AG10803 (cell line): ENCODE measurements around the gene EDN1.

Experiments
- DNase-seq: peaks from one replicate; pipeline ENCODE4 v3.0.0; 2010; ENCODE audit warnings: low read depth
- H3K4me3 ChIP-seq: 2 replicates; pipeline ENCODE4 v1.5.1; 2011; ENCODE audit warnings: mild to moderate bottlenecking, low read length, control low read depth
- TF ChIP-seq, protein P1 (sequence below): conservative IDR thresholded peaks from 2 replicates; pipeline ENCODE4 v1.5.1; 2011; ENCODE audit warnings: mild to moderate bottlenecking, low read length, control low read depth, inconsistent platforms

The EDN1 gene

DNA sequence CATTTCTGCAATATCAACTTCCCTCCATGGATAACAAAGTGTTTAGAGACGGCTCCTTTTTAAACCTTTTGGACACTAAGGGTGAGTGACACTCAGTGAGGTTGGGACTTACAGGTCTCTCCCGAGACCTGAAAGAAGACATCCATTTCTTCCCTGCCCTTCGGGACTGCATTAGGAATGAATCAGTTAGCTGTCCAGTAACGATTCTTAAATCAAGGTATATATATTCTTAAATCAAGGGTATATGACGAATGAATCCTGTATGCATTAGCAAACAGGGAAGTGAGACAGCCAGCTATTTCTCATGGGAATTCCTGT is 52.9 kb downstream of the EDN1 start:
- H3K4me3 ChIP-seq, result no peak overlapping the region
- TF ChIP-seq, protein P1, sequence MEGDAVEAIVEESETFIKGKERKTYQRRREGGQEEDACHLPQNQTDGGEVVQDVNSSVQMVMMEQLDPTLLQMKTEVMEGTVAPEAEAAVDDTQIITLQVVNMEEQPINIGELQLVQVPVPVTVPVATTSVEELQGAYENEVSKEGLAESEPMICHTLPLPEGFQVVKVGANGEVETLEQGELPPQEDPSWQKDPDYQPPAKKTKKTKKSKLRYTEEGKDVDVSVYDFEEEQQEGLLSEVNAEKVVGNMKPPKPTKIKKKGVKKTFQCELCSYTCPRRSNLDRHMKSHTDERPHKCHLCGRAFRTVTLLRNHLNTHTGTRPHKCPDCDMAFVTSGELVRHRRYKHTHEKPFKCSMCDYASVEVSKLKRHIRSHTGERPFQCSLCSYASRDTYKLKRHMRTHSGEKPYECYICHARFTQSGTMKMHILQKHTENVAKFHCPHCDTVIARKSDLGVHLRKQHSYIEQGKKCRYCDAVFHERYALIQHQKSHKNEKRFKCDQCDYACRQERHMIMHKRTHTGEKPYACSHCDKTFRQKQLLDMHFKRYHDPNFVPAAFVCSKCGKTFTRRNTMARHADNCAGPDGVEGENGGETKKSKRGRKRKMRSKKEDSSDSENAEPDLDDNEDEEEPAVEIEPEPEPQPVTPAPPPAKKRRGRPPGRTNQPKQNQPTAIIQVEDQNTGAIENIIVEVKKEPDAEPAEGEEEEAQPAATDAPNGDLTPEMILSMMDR, result no peak
- no peak for DNase-seq

DNA sequence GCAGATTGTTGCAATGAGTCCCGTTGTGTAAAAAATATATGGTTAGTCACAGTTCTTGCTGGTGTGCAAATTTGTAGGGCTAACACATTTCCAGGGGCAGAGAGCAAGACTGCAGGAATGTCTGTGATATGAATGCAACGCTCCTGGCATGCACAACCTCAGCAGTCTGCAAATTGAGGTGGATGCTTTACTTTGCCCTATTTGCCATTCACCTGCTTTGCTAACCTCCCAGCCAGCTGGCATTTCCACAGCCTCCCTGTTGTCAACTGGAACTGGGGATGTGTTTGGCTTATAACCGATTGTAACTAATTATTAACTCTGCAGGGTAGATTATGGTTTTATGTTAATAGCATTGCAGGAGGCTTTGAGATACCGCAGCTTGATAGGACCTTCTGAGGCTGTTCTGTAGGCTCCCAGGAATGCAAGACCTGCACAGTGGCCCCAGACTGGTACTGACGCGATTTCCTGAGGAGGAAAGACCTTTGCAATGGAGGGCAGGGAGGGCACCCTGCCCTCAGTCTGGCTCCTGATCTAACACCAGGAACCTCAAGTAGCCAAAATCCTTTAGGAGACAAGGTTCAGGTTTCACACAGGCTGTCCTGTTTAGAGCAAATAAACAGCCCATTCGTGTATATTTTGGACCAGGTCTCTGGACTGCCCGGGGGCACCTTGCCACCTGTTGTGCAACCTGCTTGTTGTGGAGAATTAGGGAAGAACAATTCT is 53.4 kb downstream of the EDN1 start:
- TF ChIP-seq, protein P1, result no peak
- no peak for DNase-seq
- no peak overlapping the region for H3K4me3 ChIP-seq

DNA sequence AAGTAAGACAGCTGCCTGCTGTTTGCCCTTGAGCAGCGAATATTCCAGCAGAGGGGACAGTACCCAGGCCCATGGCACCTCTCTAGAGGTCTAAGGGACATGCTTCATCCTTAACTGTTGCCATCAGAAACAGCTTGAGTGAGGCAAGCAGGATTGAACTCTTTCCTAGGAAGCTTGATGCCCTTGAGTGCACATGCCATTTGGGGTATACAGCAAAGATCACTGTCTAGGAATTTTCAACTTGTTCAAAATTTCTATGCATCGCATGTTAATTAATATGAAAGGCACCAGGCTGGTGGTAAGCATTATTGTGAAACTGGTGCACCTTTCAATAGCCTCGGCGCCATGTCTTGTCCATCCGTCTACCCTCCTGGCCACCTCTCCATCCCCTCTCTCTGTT is 54.1 kb downstream of the EDN1 start:
- TF ChIP-seq, protein P1, result no peak

DNA sequence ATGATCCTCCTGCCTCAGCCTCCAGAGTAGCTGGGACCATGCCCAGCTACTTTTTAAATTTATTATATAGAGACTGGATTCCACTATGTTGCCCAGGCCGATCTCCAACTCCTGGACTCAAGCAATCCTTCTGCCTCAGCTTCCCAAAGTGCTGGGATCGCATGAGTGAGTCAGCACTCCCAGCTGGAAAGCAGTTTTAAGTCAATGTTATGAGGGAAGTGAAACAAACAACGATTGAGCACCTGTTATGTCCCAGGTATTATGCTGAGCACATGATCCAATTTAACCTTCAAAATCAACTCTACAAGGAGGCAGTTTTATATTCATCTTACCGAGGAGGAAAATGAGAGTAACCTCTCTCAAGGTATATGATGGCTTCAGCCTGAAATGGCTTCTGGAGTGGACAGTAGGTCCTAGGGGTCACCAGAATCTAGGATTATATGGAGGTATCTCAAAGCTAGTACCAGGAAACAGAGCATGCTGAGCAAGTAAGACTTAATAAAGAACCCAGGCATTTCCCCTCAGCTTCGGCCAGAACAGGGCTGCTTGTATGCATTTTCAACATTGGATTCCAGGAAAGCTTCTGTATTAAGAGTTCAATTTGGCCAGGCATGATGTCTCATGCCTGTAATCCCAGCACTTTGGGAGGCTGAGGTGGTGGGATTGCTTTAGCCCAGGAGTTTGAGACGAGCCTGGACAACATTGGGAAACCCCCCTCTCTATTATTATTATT is 55.0 kb downstream of the EDN1 start:
- H3K4me3 ChIP-seq, result no peak overlapping the region
- no peak for DNase-seq
- TF ChIP-seq, protein P1, result no peak

More for the DNA sequence above, 54.1 kb downstream of the EDN1 start:
- no peak for DNase-seq
- H3K4me3 ChIP-seq, result no peak overlapping the region

DNA sequence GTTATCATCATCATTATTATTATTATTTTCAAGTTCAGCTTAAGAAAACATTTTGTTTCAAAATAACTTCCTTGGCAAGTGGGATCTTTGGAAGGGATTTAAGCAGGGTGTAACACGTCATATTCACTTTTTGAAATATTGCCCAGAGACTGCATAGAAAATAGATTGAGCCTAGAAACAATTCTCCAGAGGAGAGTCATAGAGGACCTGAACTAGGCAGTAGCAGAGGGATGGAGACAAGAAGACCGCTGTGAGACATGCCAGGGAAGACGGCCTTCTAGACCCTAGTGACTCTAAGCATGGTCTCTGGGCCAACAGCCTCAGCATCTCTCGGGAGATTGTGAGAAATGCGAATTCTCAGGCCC is 55.5 kb downstream of the EDN1 start:
- DNase-seq, result no peak
- no peak overlapping the region for H3K4me3 ChIP-seq
- TF ChIP-seq, protein P1, result no peak
